B cell (primary cell): ENCODE measurements around the gene PPP1R18. TPM values are rescaled to one million over a fixed set of nuclear protein-coding genes. Genes with fewer than 3 reads are reported as not detected.

Experiments
- ATAC-seq: fragments of 200-7000 bp; cut with Tn5 transposase; one replicate; pipeline ENCODE4 v1.10.0; 2021; ENCODE audit warnings: low read depth, mild to moderate bottlenecking, moderate number of reproducible peaks, moderate library complexity
- CTCF ChIA-PET: fragments of 350-600 bp; sonication (Branson Sonifier 250); formaldehyde crosslinking; loops from one replicate; lab custom pipeline; 2021; ENCODE audit warnings: antibody characterized with exemption, inconsistent platforms; lab: Charles Lee
- POLR2A ChIA-PET: fragments of 350-600 bp; sonication (Branson Sonifier 250); formaldehyde crosslinking; loops from one replicate; lab custom pipeline; 2021; ENCODE audit warnings: antibody characterized with exemption; lab: Charles Lee
- DNase-seq: peaks from one replicate; pipeline ENCODE4 v3.0.0; 2013
- H2AFZ ChIP-seq: 2 replicates; pipeline ENCODE4 v1.6.1; 2012; ENCODE audit warnings: mild to moderate bottlenecking, low read depth, low read length; ENCODE audit not compliant: insufficient read depth, poor library complexity, severe bottlenecking
- H3K27ac ChIP-seq, 2 donors: 1 replicate in 1 of 2; 2 replicates in 1 of 2; pipeline ENCODE4 v1.5.1; 2012 to 2013; ENCODE audit warnings: low read length in 2 of 2, mild to moderate bottlenecking in 2 of 2, moderate library complexity in 1 of 2
- H3K27me3 ChIP-seq, 4 experiments: fragments of 200-600 bp in 1 of 4; sonication (generic) in 1 of 4; replicated peaks in 1 of 4; 1 replicate in 2 of 4; 2 replicates in 2 of 4; pipeline versions ENCODE4 v1.6.1 to v1.7.0; 2013 to 2016; ENCODE audit warnings: low read length in 3 of 4, mild to moderate bottlenecking in 2 of 4, mixed read lengths in 1 of 4, moderate library complexity in 1 of 4; ENCODE audit not compliant: insufficient read depth in 4 of 4, control insufficient read depth in 3 of 4; ENCODE audit errors: control extremely low read depth in 1 of 4
- H3K36me3 ChIP-seq, 2 experiments: replicated peaks in 1 of 2; 1 replicate in 1 of 2; 2 replicates in 1 of 2; pipeline versions ENCODE4 v1.6.1 to v1.7.1; 2013; ENCODE audit warnings: low read length in 1 of 2; ENCODE audit not compliant: insufficient read depth in 2 of 2, control insufficient read depth in 1 of 2; ENCODE audit errors: control extremely low read depth in 1 of 2, extremely low read depth in 1 of 2
- H3K4me1 ChIP-seq, 2 donors: fragments of 200-600 bp in 1 of 2; sonication (generic) in 1 of 2; 1 replicate in 1 of 2; 2 replicates in 1 of 2; pipeline versions ENCODE4 v1.5.1 to v1.6.1; 2013 to 2017; ENCODE audit warnings: low read length in 2 of 2; ENCODE audit not compliant: control insufficient read depth in 2 of 2, insufficient read depth in 2 of 2
- H3K4me2 ChIP-seq: replicated peaks from 2 replicates; pipeline ENCODE3; 2012; ENCODE audit warnings: mild to moderate bottlenecking, low read depth, low read length; ENCODE audit not compliant: poor library complexity, severe bottlenecking
- H3K4me3 ChIP-seq, 5 experiments: fragments of 200-600 bp in 1 of 5; sonication (generic) in 1 of 5; 1 replicate in 3 of 5; 2 replicates in 2 of 5; pipeline versions ENCODE4 v1.5.1 to v1.7.0; 2011 to 2016; ENCODE audit warnings: low read length in 4 of 5, mild to moderate bottlenecking in 4 of 5, low read depth in 2 of 5, control low read depth in 1 of 5, moderate library complexity in 1 of 5; ENCODE audit not compliant: insufficient read depth in 1 of 5; ENCODE audit errors: control extremely low read depth in 1 of 5, extremely low read depth in 1 of 5
- H3K79me2 ChIP-seq: fragments of 200-600 bp; sonication (generic); one replicate; pipeline ENCODE4 v1.6.0; 2016; ENCODE audit warnings: low read length; ENCODE audit not compliant: control insufficient read depth, insufficient read depth
- H3K9ac ChIP-seq: fragments of 200-600 bp; sonication (generic); 2 replicates; pipeline ENCODE4 v1.6.1; 2017; ENCODE audit warnings: mild to moderate bottlenecking, low read length, moderate library complexity
- H3K9me3 ChIP-seq, 3 donors: one replicate each; pipeline versions ENCODE4 v1.6.1 to v1.7.1; 2013; ENCODE audit warnings: low read length in 2 of 3; ENCODE audit not compliant: control insufficient read depth in 2 of 3, insufficient read depth in 1 of 3; ENCODE audit errors: control extremely low read depth in 1 of 3
- H4K20me1 ChIP-seq: 2 replicates; pipeline ENCODE4 v1.6.0; 2012; ENCODE audit warnings: mild to moderate bottlenecking, low read length; ENCODE audit not compliant: insufficient read depth, control insufficient read depth, poor library complexity, severe bottlenecking
- H3K27ac Mint-ChIP-seq: one replicate; pipeline ENCODE4 v1.8.0; 2021; ENCODE audit warnings: mixed read lengths
- H3K27me3 Mint-ChIP-seq: one replicate; pipeline ENCODE4 v1.8.0; 2021; ENCODE audit warnings: mixed read lengths
- H3K4me1 Mint-ChIP-seq: one replicate; pipeline ENCODE4 v1.8.0; 2021; ENCODE audit warnings: mixed read lengths
- H3K4me3 Mint-ChIP-seq: one replicate; pipeline ENCODE4 v1.8.0; 2021; ENCODE audit warnings: mixed read lengths
- H3K9me3 Mint-ChIP-seq: one replicate; pipeline ENCODE4 v1.8.0; 2022; ENCODE audit warnings: mixed read lengths; ENCODE audit not compliant: insufficient read depth
- CTCF ChIP-seq: fragments of 200-600 bp; IDR thresholded peaks from one replicate; pipeline ENCODE4 v1.8.0; 2022; ENCODE audit warnings: antibody characterized with exemption, mild to moderate bottlenecking
- EZH2 ChIP-seq: IDR thresholded peaks from 2 replicates; pipeline ENCODE4 v1.6.1; 2012; ENCODE audit warnings: borderline replicate concordance, low read depth, mild to moderate bottlenecking, moderate library complexity, low read length; ENCODE audit not compliant: insufficient read depth, poor library complexity, severe bottlenecking
- WGBS: methylation state at CpG from one replicate; pipeline ENCODE4 v1.1.5; 2013; ENCODE audit warnings: missing lambda C conversion rate; ENCODE audit not compliant: insufficient coverage; 5-methylcytosine and 5-hydroxymethylcytosine counted together
- intact Hi-C: fragments of 100-400 bp; cut with micrococcal nuclease; formaldehyde crosslinking; loops from one replicate; pipeline ENCODE4 v1.10.0; 2022
- polyA plus RNA-seq: library from polyadenylated mRNA; depleted of rRNA; stranded (reverse); fragments of >200 nt; gene quantifications from 2 replicates; pipeline ENCODE4 v1.2.3, GENCODE V29; 2012
- total RNA-seq, 2 donors: library from RNA; stranded (reverse); fragments of 120-200 nt in 1 of 2; gene quantifications; 1 replicate in 1 of 2; 2 replicates in 1 of 2; pipeline versions ENCODE4 v1.2.3 to v1.2.4, GENCODE V29; 2013 to 2022

PPP1R18 gene
- total and polyA plus RNA-seq, 2 donors (not counting 1 experiment from before 2014, with no cell fraction given), result 113 to 125 TPM

GRCh38 chr6:30712441-30712945, 26.0 kb upstream of the PPP1R18 start:
- DNase-seq (no peak), ATAC-seq (no peak)
- ChIA-PET CTCF (interaction anchor here (0.7 to 3.5 kb wide), 4 partner anchors 10 to 33 kb away, joined by 3 to 20 read pairs (median 9); no protein-coding TSS in a partner anchor), POLR2A (interaction anchor here (0.6 to 1.3 kb wide), 3 partner anchors 11 to 21 kb away, joined by 3 to 5 read pairs (median 3); no protein-coding TSS in a partner anchor)
- Histone ChIP-seq H3K27ac (no peak overlapping the region), H4K20me1 (no peaks in the 10 kb centered on the region), H3K4me3 (no peak overlapping the region), H3K27me3 (no peaks in the 10 kb centered on the region), H3K79me2 (peaks cover 10% of the 10 kb centered on the region), H3K4me1 (peaks cover 8 to 9% of the 10 kb centered on the region in 2 donors), H3K9me3 (no peaks in the 10 kb centered on the region), H3K4me2 (no peak overlapping the region), H3K36me3 (peaks cover 5 to 53% of the 10 kb centered on the region in 2 experiments), H3K9ac (no peak overlapping the region), H2AFZ (no peak overlapping the region)
- Mint-ChIP-seq H3K9me3 (no peaks in the 10 kb centered on the region), H3K27ac (no peak overlapping the region), H3K27me3 (no peaks in the 10 kb centered on the region), H3K4me1 (peaks cover 20% of the 10 kb centered on the region), H3K4me3 (no peak overlapping the region)
- 66% methylated on average over 6 of the region's 7 CpGs for WGBS
- TF ChIP-seq EZH2 (no peak), CTCF (no peak)
- intact Hi-C loops, result no loop called here

GRCh38 chr6:30711758-30712380, 25.4 kb upstream of the PPP1R18 start:
- ChIA-PET CTCF (interaction anchor here (0.7 to 3.5 kb wide), 5 partner anchors 11 to 33 kb away, joined by 3 to 20 read pairs (median 6); no protein-coding TSS in a partner anchor), POLR2A (interaction anchor here (0.6 to 1.3 kb wide), 3 partner anchors 10 to 20 kb away, joined by 3 to 5 read pairs (median 3); no protein-coding TSS in a partner anchor)
- H2AFZ ChIP-seq, result no peak overlapping the region
- peaks cover 7 to 8% of the 10 kb centered on the region in 2 donors for H3K4me1 ChIP-seq
- no peak overlapping the region for H3K27ac ChIP-seq
- peaks cover 5 to 58% of the 10 kb centered on the region in 2 experiments for H3K36me3 ChIP-seq
- H3K9me3 Mint-ChIP-seq, result no peaks in the 10 kb centered on the region
- peaks cover 15% of the 10 kb centered on the region for H3K4me1 Mint-ChIP-seq
- H3K4me2 ChIP-seq, result no peak overlapping the region
- H4K20me1 ChIP-seq, result no peaks in the 10 kb centered on the region
- DNase-seq (no peak), ATAC-seq (no peak)
- no peak overlapping the region for H3K9ac ChIP-seq
- no peak overlapping the region for H3K4me3 Mint-ChIP-seq
- no peak overlapping the region for H3K4me3 ChIP-seq
- peaks cover 9% of the 10 kb centered on the region for H3K79me2 ChIP-seq
- no CpG with 5 or more reads among the region's 1 CpG for WGBS
- TF ChIP-seq EZH2, result no peak
- no peak for TF ChIP-seq CTCF
- no peaks in the 10 kb centered on the region for H3K27me3 ChIP-seq
- H3K27me3 Mint-ChIP-seq, result no peaks in the 10 kb centered on the region
- intact Hi-C loops, result no loop called here
- H3K27ac Mint-ChIP-seq, result no peak overlapping the region
- H3K9me3 ChIP-seq, result no peaks in the 10 kb centered on the region
